A549 (cell line): Measurements from ENCODE around the gene ELN. TPM values are rescaled to one million over a fixed set of nuclear protein-coding genes. Genes with fewer than 3 reads are reported as not detected.
A peak's percentile ranks its signal among the peaks of the same experiment; 100 is the strongest.

ENCODE experiments used
- ATAC-seq, 2 experiments: fragments of 200-7000 bp in 1 of 2; fragments of >200 bp in 1 of 2; cut with Nextera tagmentation in 1 of 2; cut with Tn5 transposase in 1 of 2; 3 replicates each; pipeline versions ENCODE4 v1.8.0 to v1.9.1; 2018 to 2020; ENCODE audit warnings: mild to moderate bottlenecking in 1 of 2, moderate library complexity in 1 of 2
- CTCF ChIA-PET: fragments of 300-600 bp; sonication (Branson Sonifier 250); formaldehyde crosslinking; extraction: SDS; loops from one replicate; lab custom pipeline; 2021; ENCODE audit warnings: antibody characterized with exemption, inconsistent platforms; lab: Yijun Ruan, JAX
- POLR2A ChIA-PET: fragments of 350-600 bp; formaldehyde crosslinking; extraction: SDS; loops from one replicate; lab custom pipeline; 2021; ENCODE audit warnings: antibody characterized with exemption, inconsistent platforms; lab: Yijun Ruan, JAX
- DNase-seq, 2 experiments: peaks; one replicate each; pipeline versions ENCODE4 v3.0.0 to v3.0.0-alpha.2; 2011 to 2016; ENCODE audit warnings: low read depth in 1 of 2, low spot score in 1 of 2
- FAIRE-seq: peaks from 2 replicates; lab custom pipeline; 2011; peaks lifted over from hg19 to GRCh38; lab: Jason Lieb, UNC
- H3K27ac ChIP-seq, 2 experiments: fragments of >200 bp; sonication (Bioruptor Twin); formaldehyde crosslinking; 3 replicates each; pipeline ENCODE4 v1.5.1; 2016 to 2017
- H3K4me1 ChIP-seq: fragments of >200 bp; sonication (Bioruptor Twin); formaldehyde crosslinking; 3 replicates; pipeline ENCODE4 v1.6.1; 2016
- H3K4me2 ChIP-seq: fragments of >200 bp; sonication (Bioruptor Twin); formaldehyde crosslinking; 3 replicates; pipeline ENCODE4 v1.6.1; 2016
- H3K4me3 ChIP-seq: fragments of >200 bp; sonication (Bioruptor Twin); formaldehyde crosslinking; 3 replicates; pipeline ENCODE4 v1.5.1; 2016
- H3K9me3 ChIP-seq: fragments of >200 bp; sonication (Bioruptor Twin); formaldehyde crosslinking; 3 replicates; pipeline ENCODE4 v1.6.1; 2016
- CBX8 ChIP-seq: fragments of 200-600 bp; sonication (generic); IDR thresholded peaks from 2 replicates; pipeline ENCODE4 v1.6.1; 2016
- CEBPB ChIP-seq, 2 experiments: fragments of >200 bp in 1 of 2; sonication (Bioruptor Twin) in 1 of 2; formaldehyde crosslinking in 1 of 2; IDR thresholded peaks; 2 replicates each; pipeline ENCODE4 v1.6.1; 2012 to 2016
- CHD4 ChIP-seq: fragments of 200-600 bp; sonication (generic); IDR thresholded peaks from 2 replicates; pipeline ENCODE4 v1.6.1; 2016; ENCODE audit warnings: antibody characterized with exemption, mild to moderate bottlenecking, borderline replicate concordance
- EHMT2 ChIP-seq: fragments of 200-600 bp; sonication (generic); IDR thresholded peaks from 2 replicates; pipeline ENCODE4 v1.6.1; 2016; ENCODE audit warnings: antibody characterized with exemption, low read depth, mild to moderate bottlenecking, moderate library complexity
- ESRRA ChIP-seq: fragments of 150-350 bp; IDR thresholded peaks from 2 replicates; pipeline ENCODE4 v1.6.1; 2014; ENCODE audit warnings: mild to moderate bottlenecking, low read length, borderline replicate concordance
- FOSB ChIP-seq: fragments of 250-450 bp; sonication (Bioruptor Pico); IDR thresholded peaks from 2 replicates; pipeline ENCODE4 v1.5.0; 2020; ENCODE audit warnings: mild to moderate bottlenecking, moderate library complexity
- HEYL ChIP-seq: fragments of 250-450 bp; sonication (Bioruptor Pico); IDR thresholded peaks from 2 replicates; pipeline ENCODE4 v1.8.0; 2021; ENCODE audit warnings: mild to moderate bottlenecking, moderate library complexity
- HOXA7 ChIP-seq: fragments of 250-450 bp; sonication (Bioruptor Pico); IDR thresholded peaks from 2 replicates; pipeline ENCODE4 v1.5.0; 2020; ENCODE audit warnings: mild to moderate bottlenecking, moderate library complexity
- JUN ChIP-seq, 2 experiments: fragments of >200 bp; sonication (Bioruptor Twin); formaldehyde crosslinking; IDR thresholded peaks; 2 replicates in 1 of 2; 3 replicates in 1 of 2; pipeline ENCODE4 v1.6.1; 2016 to 2017
- KDM1A ChIP-seq: fragments of 200-600 bp; sonication (generic); IDR thresholded peaks from 2 replicates; pipeline ENCODE4 v1.6.1; 2016; ENCODE audit warnings: low read depth, mild to moderate bottlenecking
- MAFK ChIP-seq: fragments of 450-650 bp; IDR thresholded peaks from 2 replicates; pipeline ENCODE4 v1.6.1; 2014; ENCODE audit not compliant: partially characterized antibody
- NFE2L2 ChIP-seq: fragments of 150-350 bp; conservative IDR thresholded peaks from 2 replicates; pipeline ENCODE4 v1.6.1; 2014; ENCODE audit warnings: low read length
- NPAS2 ChIP-seq: fragments of 250-450 bp; sonication (Bioruptor Pico); IDR thresholded peaks from 2 replicates; pipeline ENCODE4 v1.8.0; 2022; ENCODE audit warnings: mild to moderate bottlenecking, moderate library complexity, borderline replicate concordance
- PHF8 ChIP-seq: fragments of 200-600 bp; sonication (generic); IDR thresholded peaks from 2 replicates; pipeline ENCODE4 v1.6.1; 2016; ENCODE audit warnings: low read depth, mild to moderate bottlenecking, antibody characterized with exemption, moderate library complexity, borderline replicate concordance
- POLR2A ChIP-seq: IDR thresholded peaks from 2 replicates; pipeline ENCODE4 v1.6.1; 2012; ENCODE audit warnings: mild to moderate bottlenecking, low read length
- POLR2AphosphoS2 ChIP-seq: conservative IDR thresholded peaks from 2 replicates; pipeline ENCODE4 v1.6.1; 2012; ENCODE audit warnings: low read length, improper control_type of control experiment, inconsistent platforms
- RARB ChIP-seq: fragments of 250-450 bp; sonication (Bioruptor Pico); IDR thresholded peaks from 2 replicates; pipeline ENCODE4 v1.8.0; 2021; ENCODE audit warnings: mild to moderate bottlenecking, moderate library complexity
- RCOR1 ChIP-seq: fragments of 150-350 bp; IDR thresholded peaks from 2 replicates; pipeline ENCODE4 v1.6.1; 2014; ENCODE audit warnings: antibody characterized with exemption, low read length, low read depth
- RNF2 ChIP-seq: fragments of 200-600 bp; sonication (generic); IDR thresholded peaks from 2 replicates; pipeline ENCODE4 v1.6.1; 2016; ENCODE audit warnings: low read depth, mild to moderate bottlenecking, antibody characterized with exemption, moderate library complexity, borderline replicate concordance
- SREBF2 ChIP-seq: fragments of 450-650 bp; IDR thresholded peaks from 2 replicates; pipeline ENCODE4 v1.6.1; 2014; ENCODE audit warnings: mild to moderate bottlenecking, moderate library complexity
- TFCP2L1 ChIP-seq: fragments of 250-450 bp; sonication (Bioruptor Pico); IDR thresholded peaks from 2 replicates; pipeline ENCODE4 v1.5.0; 2021; ENCODE audit warnings: mild to moderate bottlenecking
- TP53 ChIP-seq: fragments of 250-450 bp; sonication (Bioruptor Pico); IDR thresholded peaks from 2 replicates; pipeline ENCODE4 v1.5.0; 2021; ENCODE audit warnings: mild to moderate bottlenecking, moderate library complexity
- ZFP36 ChIP-seq: fragments of 450-650 bp; IDR thresholded peaks from 2 replicates; pipeline ENCODE4 v1.6.1; 2014; ENCODE audit warnings: borderline replicate concordance; ENCODE audit not compliant: partially characterized antibody
- ZNF302 ChIP-seq: fragments of 250-450 bp; sonication (Bioruptor Pico); IDR thresholded peaks from 2 replicates; pipeline ENCODE4 v1.9.0; 2021; ENCODE audit warnings: inconsistent platforms, mild to moderate bottlenecking, moderate library complexity
- ZSCAN20 ChIP-seq: fragments of 250-450 bp; sonication (Bioruptor Pico); IDR thresholded peaks from 2 replicates; pipeline ENCODE4 v1.8.0; 2022; ENCODE audit warnings: mild to moderate bottlenecking, moderate library complexity
- WGBS: methylation state at CpG from one replicate; pipeline ENCODE4 v1.1.6; 2017; ENCODE audit errors: missing lambda C conversion rate; 5-methylcytosine and 5-hydroxymethylcytosine counted together
- polyA plus RNA-seq, 4 experiments: library from polyadenylated mRNA; depleted of rRNA in 3 of 4; stranded (reverse); fragments of >200 nt; fragmentation: RNase III in 1 of 4; extraction: RNeasy Plus Mini Kit Qiagen cat#74134 plus additional on column Dnase treatment in 1 of 4; gene quantifications; 2 replicates in 3 of 4; 3 replicates in 1 of 4; pipeline ENCODE4 v1.2.3, GENCODE V29; 2011 to 2017
- TF ChIP-seq, protein P1 (sequence below): IDR thresholded peaks from 2 replicates; pipeline ENCODE4 v1.6.1; 2012
- TF ChIP-seq, protein P2 (sequence below): fragments of 450-650 bp; IDR thresholded peaks from 2 replicates; pipeline ENCODE4 v1.6.1; 2014; ENCODE audit warnings: antibody characterized with exemption
- TF ChIP-seq, protein P3 (sequence below): fragments of 250-450 bp; sonication (Bioruptor Pico); IDR thresholded peaks from 2 replicates; pipeline ENCODE4 v1.5.0; 2021; ENCODE audit warnings: mild to moderate bottlenecking, moderate library complexity, borderline replicate concordance
- TF ChIP-seq, protein P4 (sequence below): IDR thresholded peaks from 2 replicates; pipeline ENCODE4 v1.6.1; 2012

The ELN gene
- polyA plus RNA-seq, 2 of the 4 experiments (the other 2 are of a cell fraction): 0.09 to 0.16 TPM

DNA sequence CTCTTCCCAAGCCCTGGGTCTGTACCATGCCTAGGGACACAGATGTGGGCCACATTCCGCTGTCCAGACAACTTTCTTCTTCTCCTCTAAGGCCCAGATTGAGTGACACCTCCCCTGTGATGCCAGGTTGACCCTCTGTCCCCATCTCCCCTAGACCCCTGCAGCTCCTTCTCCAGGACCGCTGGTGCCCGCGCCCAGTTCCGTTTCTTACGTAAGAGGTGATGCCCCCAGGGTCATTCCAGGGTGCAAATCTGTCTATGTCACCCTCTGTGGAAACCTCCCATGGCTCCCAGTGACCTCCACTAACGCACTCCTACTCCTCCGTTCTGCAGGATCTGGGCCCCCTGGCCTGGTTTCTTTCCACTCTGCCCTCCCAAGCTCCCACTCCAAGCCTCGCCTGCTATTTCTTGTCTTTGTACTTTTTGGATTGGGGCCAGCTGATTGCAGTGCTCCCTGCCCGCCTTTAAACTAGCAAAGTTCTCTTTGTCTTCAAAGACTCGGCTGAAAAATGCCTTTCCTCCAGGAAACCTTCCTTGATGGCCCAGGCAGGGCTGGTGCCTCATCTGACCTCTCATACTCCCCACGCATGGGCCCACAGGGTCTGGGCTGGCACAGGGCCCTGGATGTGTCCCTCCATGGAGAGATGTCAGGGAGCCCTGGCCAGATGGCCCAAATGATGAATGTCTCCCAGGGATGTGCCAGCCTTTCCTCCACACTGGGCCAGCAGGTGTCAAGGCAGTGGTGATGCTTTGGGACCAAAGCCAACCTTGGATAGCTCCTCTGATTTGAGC, 21.3 kb upstream of the ELN start:
- no peaks in the 10 kb centered on the region for H3K9me3 ChIP-seq
- H3K4me2 ChIP-seq: no peak overlapping the region
- no peak for DNase-seq
- no peak overlapping the region for H3K27ac ChIP-seq
- FAIRE-seq: no peak
- ChIA-PET POLR2A (no interaction called here), CTCF (interaction anchor here (1.0 to 6.8 kb wide), 4 partner anchors 18 to 80 kb away, joined by 3 to 37 read pairs (median 4); no protein-coding TSS in a partner anchor)
- H3K4me1 ChIP-seq: peaks cover 20% of the 10 kb centered on the region
- TF ChIP-seq, protein P1, sequence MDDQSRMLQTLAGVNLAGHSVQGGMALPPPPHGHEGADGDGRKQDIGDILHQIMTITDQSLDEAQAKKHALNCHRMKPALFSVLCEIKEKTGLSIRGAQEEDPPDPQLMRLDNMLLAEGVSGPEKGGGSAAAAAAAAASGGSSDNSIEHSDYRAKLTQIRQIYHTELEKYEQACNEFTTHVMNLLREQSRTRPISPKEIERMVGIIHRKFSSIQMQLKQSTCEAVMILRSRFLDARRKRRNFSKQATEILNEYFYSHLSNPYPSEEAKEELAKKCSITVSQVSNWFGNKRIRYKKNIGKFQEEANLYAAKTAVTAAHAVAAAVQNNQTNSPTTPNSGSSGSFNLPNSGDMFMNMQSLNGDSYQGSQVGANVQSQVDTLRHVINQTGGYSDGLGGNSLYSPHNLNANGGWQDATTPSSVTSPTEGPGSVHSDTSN: no peak
- TF ChIP-seq ZNF302: no peak
- no peak for TF ChIP-seq CBX8
- no peak for TF ChIP-seq ZSCAN20 (CRISPR knock-in tag)
- no peak for TF ChIP-seq RNF2
- no peak for TF ChIP-seq HOXA7
- TF ChIP-seq TFCP2L1 (CRISPR knock-in tag): no peak
- TF ChIP-seq RARB: no peak
- TF ChIP-seq CEBPB (IDR thresholded peaks at IDR 0.05): no peak
- TF ChIP-seq MAFK: no peak
- TF ChIP-seq PHF8: no peak
- TF ChIP-seq, protein P2, sequence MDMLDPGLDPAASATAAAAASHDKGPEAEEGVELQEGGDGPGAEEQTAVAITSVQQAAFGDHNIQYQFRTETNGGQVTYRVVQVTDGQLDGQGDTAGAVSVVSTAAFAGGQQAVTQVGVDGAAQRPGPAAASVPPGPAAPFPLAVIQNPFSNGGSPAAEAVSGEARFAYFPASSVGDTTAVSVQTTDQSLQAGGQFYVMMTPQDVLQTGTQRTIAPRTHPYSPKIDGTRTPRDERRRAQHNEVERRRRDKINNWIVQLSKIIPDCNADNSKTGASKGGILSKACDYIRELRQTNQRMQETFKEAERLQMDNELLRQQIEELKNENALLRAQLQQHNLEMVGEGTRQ: no peak
- no peak for TF ChIP-seq RCOR1
- no peak for TF ChIP-seq KDM1A
- TF ChIP-seq, protein P3, sequence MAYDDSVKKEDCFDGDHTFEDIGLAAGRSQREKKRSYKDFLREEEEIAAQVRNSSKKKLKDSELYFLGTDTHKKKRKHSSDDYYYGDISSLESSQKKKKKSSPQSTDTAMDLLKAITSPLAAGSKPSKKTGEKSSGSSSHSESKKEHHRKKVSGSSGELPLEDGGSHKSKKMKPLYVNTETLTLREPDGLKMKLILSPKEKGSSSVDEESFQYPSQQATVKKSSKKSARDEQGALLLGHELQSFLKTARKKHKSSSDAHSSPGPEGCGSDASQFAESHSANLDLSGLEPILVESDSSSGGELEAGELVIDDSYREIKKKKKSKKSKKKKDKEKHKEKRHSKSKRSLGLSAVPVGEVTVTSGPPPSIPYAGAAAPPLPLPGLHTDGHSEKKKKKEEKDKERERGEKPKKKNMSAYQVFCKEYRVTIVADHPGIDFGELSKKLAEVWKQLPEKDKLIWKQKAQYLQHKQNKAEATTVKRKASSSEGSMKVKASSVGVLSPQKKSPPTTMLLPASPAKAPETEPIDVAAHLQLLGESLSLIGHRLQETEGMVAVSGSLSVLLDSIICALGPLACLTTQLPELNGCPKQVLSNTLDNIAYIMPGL (CRISPR knock-in tag): no peak
- no peak overlapping the region for H3K4me3 ChIP-seq
- ATAC-seq: no peak
- WGBS: 79% methylated on average over 12 of the region's 12 CpGs

DNA sequence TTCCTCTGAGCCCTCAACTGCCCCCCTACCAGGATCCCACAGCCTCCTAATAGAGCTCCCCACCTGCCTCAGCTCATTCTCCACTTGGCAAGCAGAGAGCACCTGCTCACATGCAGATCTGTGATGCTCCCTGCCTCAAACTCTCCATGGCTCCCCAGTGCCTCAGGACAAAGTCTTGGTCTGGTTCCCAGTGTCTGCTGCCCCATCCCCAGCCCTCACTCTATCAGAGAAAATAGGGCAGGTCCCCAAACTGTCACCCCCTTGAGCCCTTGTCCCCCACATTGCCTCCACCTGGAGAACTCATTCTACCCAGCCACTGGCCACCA, 20.8 kb upstream of the ELN start:
- Histone ChIP-seq H3K9me3 (no peaks in the 10 kb centered on the region), H3K4me1 (peaks cover 18% of the 10 kb centered on the region), H3K27ac (no peak overlapping the region), H3K4me2 (no peak overlapping the region), H3K4me3 (no peak overlapping the region)
- ATAC-seq: no peak
- CTCF ChIA-PET: interaction anchor here (1.7 to 6.8 kb wide), 3 partner anchors 17 to 28 kb away, joined by 3 to 37 read pairs (median 4); no protein-coding TSS in a partner anchor
- DNase-seq: no peak
- TF ChIP-seq, protein P4, sequence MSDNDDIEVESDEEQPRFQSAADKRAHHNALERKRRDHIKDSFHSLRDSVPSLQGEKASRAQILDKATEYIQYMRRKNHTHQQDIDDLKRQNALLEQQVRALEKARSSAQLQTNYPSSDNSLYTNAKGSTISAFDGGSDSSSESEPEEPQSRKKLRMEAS: 0 out of 2 replicates have a peak, but pooled peaks have one; percentile 20
- TF ChIP-seq RCOR1: no peak
- TF ChIP-seq TP53 (CRISPR knock-in tag): no peak
- no peak for TF ChIP-seq RARB
- FAIRE-seq: no peak
- POLR2A ChIA-PET: no interaction called here

DNA sequence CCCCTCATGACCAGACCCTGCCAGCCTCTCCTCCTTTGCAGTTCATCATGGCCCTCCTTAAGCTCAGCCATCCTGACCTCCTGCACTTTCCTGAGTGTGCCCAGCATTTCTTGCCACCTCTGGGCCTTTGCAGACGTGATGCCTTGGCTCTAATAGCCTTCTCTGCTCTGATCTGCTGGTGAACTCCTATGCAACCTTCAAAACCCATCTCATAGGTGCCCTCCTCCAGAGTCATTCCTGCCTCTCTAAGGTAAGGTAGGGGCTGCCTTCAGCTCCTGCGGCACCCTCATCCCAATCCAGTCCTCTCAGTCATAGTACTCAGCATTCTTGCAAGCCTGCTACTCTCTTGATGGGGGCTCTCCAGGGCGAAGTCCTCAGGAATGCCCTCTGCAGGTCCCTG, 19.3 kb upstream of the ELN start:
- DNase-seq (no peak), FAIRE-seq (no peak), ATAC-seq (no peak)
- Histone ChIP-seq H3K4me3 (no peak overlapping the region), H3K4me2 (no peak overlapping the region), H3K4me1 (peaks cover 4% of the 10 kb centered on the region; the same call in 1 of the 3 replicates), H3K9me3 (no peaks in the 10 kb centered on the region), H3K27ac (no peak overlapping the region)
- ChIA-PET POLR2A (no interaction called here), CTCF (interaction anchor here (1.6 to 6.8 kb wide), 3 partner anchors 12 to 143 kb away, joined by 5 to 37 read pairs (median 5); no protein-coding TSS in a partner anchor)
- no peak for TF ChIP-seq POLR2AphosphoS2
- TF ChIP-seq RNF2: no peak
- no peak for TF ChIP-seq ZSCAN20 (CRISPR knock-in tag)
- TF ChIP-seq HEYL (CRISPR knock-in tag): no peak
- no peak for TF ChIP-seq EHMT2
- no peak for TF ChIP-seq HOXA7
- no peak for TF ChIP-seq NPAS2 (CRISPR knock-in tag)
- TF ChIP-seq ZFP36: no peak
- no peak for TF ChIP-seq TFCP2L1 (CRISPR knock-in tag)
- no peak for TF ChIP-seq MAFK
- no peak for TF ChIP-seq ESRRA
- no peak for TF ChIP-seq FOSB (CRISPR knock-in tag)
- no peak for TF ChIP-seq NFE2L2
- no peak for TF ChIP-seq CHD4
- TF ChIP-seq SREBF2: no peak
- no peak for TF ChIP-seq JUN (IDR thresholded peaks at IDR 0.05)
- TF ChIP-seq POLR2A: no peak
- 80% methylated on average over 3 of the region's 3 CpGs for whole genome bisulfite sequencing
